Heart left ventricle (tissue), 16 donors: Measurements from ENCODE around the gene PELO. TPM values are rescaled to one million over a fixed set of nuclear protein-coding genes. Genes with fewer than 3 reads are reported as not detected.

ENCODE experiments used
- ATAC-seq, 4 donors: fragments of 200-7000 bp; cut with Tn5 transposase; one replicate each; pipeline ENCODE4 v1.9.1; 2020 to 2022; ENCODE audit warnings: moderate library complexity in 4 of 4, mild to moderate bottlenecking in 3 of 4, moderate number of reproducible peaks in 1 of 4
- DNase-seq, 5 donors: peaks; one replicate each; pipeline ENCODE4 v3.0.0-alpha.2; 2020
- H3K27ac ChIP-seq, 12 donors: fragments of 200-600 bp; sonication (generic) in 4 of 12; one replicate each; pipeline versions ENCODE4 v1.5.0 to v1.8.0; 2016 to 2022; ENCODE audit warnings: mild to moderate bottlenecking in 2 of 12
- H3K27me3 ChIP-seq, 9 donors: fragments of 200-600 bp; sonication (generic) in 2 of 9; one replicate each; pipeline versions ENCODE4 v1.5.1 to v1.8.0; 2016 to 2022; ENCODE audit warnings: mild to moderate bottlenecking in 3 of 9
- H3K36me3 ChIP-seq, 9 donors: fragments of 200-600 bp; sonication (generic) in 2 of 9; one replicate each; pipeline versions ENCODE4 v1.5.0 to v1.8.0; 2018 to 2022; ENCODE audit warnings: mild to moderate bottlenecking in 2 of 9
- H3K4me1 ChIP-seq, 12 donors: fragments of 200-600 bp; sonication (generic) in 4 of 12; one replicate each; pipeline versions ENCODE4 v1.5.0 to v1.8.0; 2016 to 2022; ENCODE audit warnings: mild to moderate bottlenecking in 3 of 12
- H3K4me3 ChIP-seq, 12 donors: fragments of 200-600 bp; sonication (generic) in 4 of 12; one replicate each; pipeline versions ENCODE4 v1.5.0 to v1.8.0; 2017 to 2022; ENCODE audit warnings: mild to moderate bottlenecking in 9 of 12, moderate library complexity in 4 of 12
- H3K9me3 ChIP-seq, 12 donors: fragments of 200-600 bp; sonication (generic) in 4 of 12; one replicate each; pipeline versions ENCODE4 v1.5.0 to v1.8.0; 2016 to 2022; ENCODE audit warnings: mild to moderate bottlenecking in 1 of 12
- POLR2A ChIP-seq, 2 donors: fragments of 450-650 bp; IDR thresholded peaks; one replicate each; pipeline ENCODE4 v1.6.1; 2017; ENCODE audit warnings: antibody characterized with exemption in 2 of 2, mild to moderate bottlenecking in 2 of 2, moderate library complexity in 2 of 2
- WGBS, 4 donors: extraction: QIAGEN DNeasy Blood & Tissue Kit in 2 of 4; methylation state at CpG; one replicate each; pipeline versions ENCODE4 v1.1.5 to v1.1.7; 2013 to 2018; 5-methylcytosine and 5-hydroxymethylcytosine counted together
- intact Hi-C, 10 donors: fragments of 100-400 bp; cut with DNase I; formaldehyde crosslinking; loops; one replicate each; pipeline versions ENCODE4 v1.11.1 to v1.14.2; 2022
- polyA plus RNA-seq, 2 donors: library from polyadenylated mRNA; stranded (reverse); fragments of 200-250 nt; gene quantifications; one replicate each; pipeline ENCODE4 v1.2.3, GENCODE V29; 2013
- total RNA-seq, 9 donors: library from RNA; depleted of rRNA in 2 of 9; stranded (reverse); fragments of >200 nt in 2 of 9; fragmentation: NEBNext Ultra II Directional in 3 of 9; extraction: Animal tissue kit (Norgen Biotek cat#: 25700) in 3 of 9; gene quantifications; one replicate each; pipeline versions ENCODE4 v1.1.0 to v1.2.4, GENCODE V29; 2016 to 2023
- TF ChIP-seq, protein P1 (sequence below), 12 donors: fragments of 200-600 bp; sonication (generic) in 4 of 12; IDR thresholded peaks; one replicate each; pipeline versions ENCODE4 v1.5.0 to v1.8.0; 2018 to 2022; ENCODE audit warnings: antibody characterized with exemption in 12 of 12, mild to moderate bottlenecking in 5 of 12
- donor health status: ischemic (EF 13 %, LVEDD 7.1; RV severe dilation, severe dysfunction).
- donor health status: healthy with polysubstance abuse.
- donor health status: DM: no; HTN: yes; CAD: no.
- donor health status: DM: no; HTN: no; CAD: no.
- donor health status: ischemic (EF 25% LVEDD 6.9; RV normal size, moderate dysfunction).
- donor health status: ischemic (EF 25% LVEDD 5.7; RV mildly dilated, moderate dysfunction).
- donor health status: healthy.
- donor health status: DM: yes; HTN: yes; CAD: no.
- donor health status: ischemic (EF 35%, LVEDD 5.7; RV mildly dilated, moderate dysfunction).
- donor health status: nonischemic (EF 11% LVEDD 7.7; RV severe dilation, severe dysfunction).
- donor health status: DM: yes; HTN: yes; CAD: no.
- donor health status: PGD.
- donor health status: ischemic (EF 29% LVEDD 5.4; RV normal size, mild dysfunction).
- donor health status: nonischemic (EF 23%, LVEDD 6.1; RV moderate dilation, normal function).

PELO gene
- total and polyA plus RNA-seq, 11 donors: 4.3 to 28.4 (median 16.8) TPM

DNA sequence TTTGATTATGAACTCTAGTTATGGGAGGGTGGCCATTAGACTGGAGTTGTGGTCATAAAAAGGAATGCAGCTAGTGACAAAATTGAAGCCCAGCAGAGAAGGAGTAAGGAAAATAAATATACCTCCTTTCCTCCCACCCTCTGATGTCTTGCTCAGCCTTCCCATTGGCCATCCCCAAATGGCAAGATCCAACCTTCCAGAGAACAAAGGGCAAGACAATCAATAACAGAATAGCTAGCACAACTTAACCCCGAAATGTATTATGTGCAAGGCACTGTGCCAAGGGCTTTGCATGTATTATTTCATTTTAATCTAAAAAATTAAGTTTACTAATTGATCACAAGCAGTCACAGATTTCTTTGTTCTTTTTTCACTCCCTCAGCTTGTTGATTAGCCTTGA is 3.6 kb downstream of the PELO start:
- 66 to 77% (median 75%) methylated on average over 1 of the region's 1 CpG for WGBS, 4 donors
- H3K36me3 ChIP-seq: peaks cover 0 to 2% (median 0%) of the 10 kb centered on the region in 9 donors
- intact Hi-C loops: loop anchor here in 2 of 10 donors (5.0 to 10.0 kb wide), 2 partner anchors 103 to 116 kb away; no protein-coding TSS in a partner anchor
- no peaks in the 10 kb centered on the region for H3K9me3 ChIP-seq
- no peak for DNase-seq
- TF ChIP-seq, protein P1, sequence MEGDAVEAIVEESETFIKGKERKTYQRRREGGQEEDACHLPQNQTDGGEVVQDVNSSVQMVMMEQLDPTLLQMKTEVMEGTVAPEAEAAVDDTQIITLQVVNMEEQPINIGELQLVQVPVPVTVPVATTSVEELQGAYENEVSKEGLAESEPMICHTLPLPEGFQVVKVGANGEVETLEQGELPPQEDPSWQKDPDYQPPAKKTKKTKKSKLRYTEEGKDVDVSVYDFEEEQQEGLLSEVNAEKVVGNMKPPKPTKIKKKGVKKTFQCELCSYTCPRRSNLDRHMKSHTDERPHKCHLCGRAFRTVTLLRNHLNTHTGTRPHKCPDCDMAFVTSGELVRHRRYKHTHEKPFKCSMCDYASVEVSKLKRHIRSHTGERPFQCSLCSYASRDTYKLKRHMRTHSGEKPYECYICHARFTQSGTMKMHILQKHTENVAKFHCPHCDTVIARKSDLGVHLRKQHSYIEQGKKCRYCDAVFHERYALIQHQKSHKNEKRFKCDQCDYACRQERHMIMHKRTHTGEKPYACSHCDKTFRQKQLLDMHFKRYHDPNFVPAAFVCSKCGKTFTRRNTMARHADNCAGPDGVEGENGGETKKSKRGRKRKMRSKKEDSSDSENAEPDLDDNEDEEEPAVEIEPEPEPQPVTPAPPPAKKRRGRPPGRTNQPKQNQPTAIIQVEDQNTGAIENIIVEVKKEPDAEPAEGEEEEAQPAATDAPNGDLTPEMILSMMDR (IDR thresholded peaks at IDR 0.05): no peak
- peak overlapping the region in 8 of 12 donors; percentile 64 to 83 (median 74) for H3K4me3 ChIP-seq
- H3K27me3 ChIP-seq: no peaks in the 10 kb centered on the region
- peak overlapping the region in 6 of 12 donors; percentile 2 to 96 (median 89) for H3K27ac ChIP-seq
- peaks cover 0 to 52% (median 23%) of the 10 kb centered on the region in 12 donors for H3K4me1 ChIP-seq
- ATAC-seq: no peak

GRCh38 chr5:52794519-52794918 is 6.8 kb downstream of the PELO start:
- Histone ChIP-seq H3K27me3 (no peaks in the 10 kb centered on the region), H3K36me3 (peaks cover 0 to 2% (median 0%) of the 10 kb centered on the region in 9 donors), H3K4me3 (no peak overlapping the region), H3K27ac (peak overlapping the region in 1 of 12 donors; percentile 96), H3K9me3 (no peaks in the 10 kb centered on the region), H3K4me1 (peaks cover 2 to 72% (median 30%) of the 10 kb centered on the region in 12 donors)
- TF ChIP-seq POLR2A (IDR thresholded peaks at IDR 0.05): no peak
- TF ChIP-seq, protein P1 (IDR thresholded peaks at IDR 0.05): no peak
- 53 to 72% (median 63%) methylated on average over 1 of the region's 1 CpG for WGBS, 4 donors
- DNase-seq: no peak
- no peak for ATAC-seq
- intact Hi-C loops: loop anchor here in 2 of 10 donors (5.0 to 10.0 kb wide), 2 partner anchors 100 to 113 kb away; no protein-coding TSS in a partner anchor

DNA sequence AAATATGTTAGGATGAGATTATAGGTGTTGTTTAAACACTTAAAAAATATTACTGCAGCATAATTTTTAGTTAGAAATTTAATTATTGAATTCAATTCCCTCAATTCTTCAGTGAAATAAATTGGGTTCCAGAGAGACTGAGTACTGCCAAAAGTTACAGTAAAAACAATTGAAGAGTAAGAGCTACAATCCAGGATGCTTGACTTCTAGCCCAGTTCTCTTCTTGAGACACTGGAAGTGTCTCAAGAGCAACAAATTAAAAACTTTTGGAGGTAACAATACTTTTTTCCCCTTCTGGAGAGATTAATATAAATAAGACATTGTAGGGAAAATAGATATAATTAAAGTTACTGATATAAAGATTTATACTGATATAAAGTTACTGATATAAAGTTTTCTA is 8.3 kb downstream of the PELO start:
- intact Hi-C loops: loop anchor here in 1 of 10 donors (10.0 kb wide), 1 partner anchor 99 kb away; no protein-coding TSS in a partner anchor
- Histone ChIP-seq H3K4me1 (peaks cover 2 to 73% (median 32%) of the 10 kb centered on the region in 12 donors), H3K27me3 (no peaks in the 10 kb centered on the region), H3K4me3 (no peak overlapping the region), H3K36me3 (peaks cover 0 to 2% (median 0%) of the 10 kb centered on the region in 9 donors), H3K9me3 (no peaks in the 10 kb centered on the region), H3K27ac (peak overlapping the region in 7 of 12 donors; percentile 0 to 96 (median 21))
- ATAC-seq: no peak
- DNase-seq: no peak
- TF ChIP-seq, protein P1 (IDR thresholded peaks at IDR 0.05): no peak
- TF ChIP-seq POLR2A (IDR thresholded peaks at IDR 0.05): no peak

- Histone ChIP-seq H3K4me1 (peaks cover 2 to 79% (median 36%) of the 10 kb centered on the region in 12 donors), H3K4me3 (no peak overlapping the region), H3K9me3 (no peaks in the 10 kb centered on the region), H3K36me3 (peaks cover 0 to 7% (median 3%) of the 10 kb centered on the region in 9 donors), H3K27me3 (no peaks in the 10 kb centered on the region), H3K27ac (peak overlapping the region in 9 of 12 donors; percentile 0 to 96 (median 15))
- TF ChIP-seq, protein P1 (IDR thresholded peaks at IDR 0.05): no peak
- no peak for TF ChIP-seq POLR2A (IDR thresholded peaks at IDR 0.05)
- WGBS, 4 donors: 63 to 75% (median 67%) methylated on average over 2 of the region's 2 CpGs
- DNase-seq: no peak
- intact Hi-C loops: loop anchor here in 1 of 10 donors (10.0 kb wide), 1 partner anchor 98 kb away; no protein-coding TSS in a partner anchor
- ATAC-seq: no peak
Observed at GRCh38 chr5:52796516-52797103, 8.9 kb downstream of the PELO start.
